Testis (tissue), 3 donors: ENCODE measurements around the gene RARA. TPM values are rescaled to one million over a fixed set of nuclear protein-coding genes. Genes with fewer than 3 reads are reported as not detected.
A peak's percentile ranks its signal among the peaks of the same experiment; 100 is the strongest.

Experiments used
- DNase-seq: peaks from one replicate; pipeline ENCODE4 v3.0.0-alpha.2; 2019
- H3K27ac ChIP-seq, 2 donors: fragments of 200-600 bp; sonication (generic); one replicate each; pipeline ENCODE4 v1.5.1; 2019
- H3K27me3 ChIP-seq: fragments of 200-600 bp; sonication (generic); one replicate; pipeline ENCODE4 v1.5.1; 2019
- H3K36me3 ChIP-seq: fragments of 200-600 bp; sonication (generic); one replicate; pipeline ENCODE4 v1.5.1; 2017; ENCODE audit warnings: low read depth; ENCODE audit errors: missing control alignments
- H3K4me1 ChIP-seq: fragments of 200-600 bp; sonication (generic); one replicate; pipeline ENCODE4 v1.5.1; 2019
- H3K4me3 ChIP-seq, 2 donors: fragments of 200-600 bp; sonication (generic); one replicate each; pipeline ENCODE4 v1.5.1; 2017 to 2019
- H3K9me3 ChIP-seq: fragments of 200-600 bp; sonication (generic); one replicate; pipeline ENCODE4 v1.5.1; 2017
- CTCF ChIP-seq, 3 experiments: fragments of 450-650 bp in 2 of 3; fragments of 200-600 bp in 1 of 3; sonication (generic) in 1 of 3; IDR thresholded peaks; one replicate each; pipeline ENCODE4 v1.5.1; 2016 to 2019; ENCODE audit warnings: antibody characterized with exemption in 3 of 3, mild to moderate bottlenecking in 2 of 3, moderate library complexity in 1 of 3
- POLR2A ChIP-seq: fragments of 450-650 bp; IDR thresholded peaks from one replicate; pipeline ENCODE4 v1.6.1; 2017; ENCODE audit warnings: antibody characterized with exemption, mild to moderate bottlenecking, moderate library complexity
- WGBS, 2 donors: methylation state at CpG; one replicate each; pipeline ENCODE4 v1.1.5; 2018; 5-methylcytosine and 5-hydroxymethylcytosine counted together
- intact Hi-C: fragments of 100-400 bp; cut with DNase I; formaldehyde crosslinking; loops from one replicate; pipeline ENCODE4 v1.15.1; 2023; ENCODE audit warnings: low total_unique reads
- polyA plus RNA-seq: library from polyadenylated mRNA; stranded (reverse); fragments of 350-450 nt; fragmentation: Illumina TruSeq; extraction: RNeasy Lipid Tissue Mini Kit (QIAGEN cat#74804); gene quantifications from one replicate; pipeline ENCODE4 v1.2.3, GENCODE V29; 2014; ENCODE audit warnings: low read depth, low replicate concordance; ENCODE audit not compliant: insufficient read depth
- total RNA-seq, 2 donors: library from RNA; depleted of rRNA; stranded (reverse); fragments of >200 nt; gene quantifications; one replicate each; pipeline ENCODE4 v1.2.3, GENCODE V29; 2016

The RARA gene
- total and polyA plus RNA-seq, 3 donors from 2014 or later, result 49.8 to 66.0 (median 65.5) TPM

- H3K4me3 ChIP-seq, result no peak overlapping the region
- H3K4me1 ChIP-seq, result peaks cover 70% of the 10 kb centered on the region
- TF ChIP-seq CTCF (IDR thresholded peaks at IDR 0.05), result no peak
- TF ChIP-seq POLR2A, result no peak
- H3K9me3 ChIP-seq, result no peaks in the 10 kb centered on the region
- WGBS, 2 donors, result 52 to 56% methylated on average over 9 to 10 of the region's 10 CpGs
- intact Hi-C loops, result loop anchor here (10.0 kb wide), 1 partner anchor 108 kb away; the partner anchor contains the start of gene TOP2A
- no peaks in the 10 kb centered on the region for H3K36me3 ChIP-seq
- no peaks in the 10 kb centered on the region for H3K27me3 ChIP-seq
- DNase-seq, result peak; percentile 44
- H3K27ac ChIP-seq, result peak overlapping the region; percentile 42 to 73
Observed at GRCh38 chr17:40307001-40307730, 1.8 kb upstream of the RARA start.

- H3K27ac ChIP-seq, result peak overlapping the region; percentile 42 to 73
- no peak overlapping the region for H3K4me3 ChIP-seq
- DNase-seq, result no peak
- TF ChIP-seq POLR2A (no peak), CTCF (IDR thresholded peaks at IDR 0.05) (no peak)
- no peaks in the 10 kb centered on the region for H3K9me3 ChIP-seq
- no peaks in the 10 kb centered on the region for H3K27me3 ChIP-seq
- no peaks in the 10 kb centered on the region for H3K36me3 ChIP-seq
- peaks cover 76% of the 10 kb centered on the region for H3K4me1 ChIP-seq
- WGBS, 2 donors, result 20 to 37% methylated on average over 3 of the region's 3 CpGs
- intact Hi-C loops, result loop anchor here (10.0 kb wide), 1 partner anchor 107 kb away; the partner anchor contains the start of gene TOP2A
Observed at GRCh38 chr17:40307740-40308239, 1.2 kb upstream of the RARA start.

- intact Hi-C loops, result loop anchor here (10.0 kb wide), 1 partner anchor 105 kb away; the partner anchor contains the start of gene TOP2A
- Histone ChIP-seq H3K36me3 (no peaks in the 10 kb centered on the region), H3K27ac (no peak overlapping the region), H3K4me3 (no peak overlapping the region), H3K4me1 (peaks cover 66% of the 10 kb centered on the region), H3K27me3 (no peaks in the 10 kb centered on the region), H3K9me3 (no peaks in the 10 kb centered on the region)
- whole genome bisulfite sequencing, 2 donors, result 62 to 94% methylated on average over 2 of the region's 2 CpGs
- DNase-seq, result peak; percentile 39
- TF ChIP-seq POLR2A (no peak), CTCF (IDR thresholded peaks at IDR 0.05) (no peak)
Observed at GRCh38 chr17:40309949-40310510, 1.1 kb downstream of the RARA start.

GRCh38 chr17:40310882-40311391 lies 2.0 kb downstream of the RARA start:
- intact Hi-C loops, result no loop called here
- no peak overlapping the region for H3K4me3 ChIP-seq
- H3K36me3 ChIP-seq, result no peaks in the 10 kb centered on the region
- no peaks in the 10 kb centered on the region for H3K27me3 ChIP-seq
- H3K4me1 ChIP-seq, result peaks cover 68% of the 10 kb centered on the region
- no peaks in the 10 kb centered on the region for H3K9me3 ChIP-seq
- DNase-seq, result peak; percentile 48
- TF ChIP-seq POLR2A (no peak), CTCF (IDR thresholded peaks at IDR 0.05) (no peak)
- WGBS, 2 donors, result 69 to 82% methylated on average over 7 of the region's 7 CpGs
- H3K27ac ChIP-seq, result peak overlapping the region in 1 of 2 donors; percentile 21
